Measurements from ENCODE around the gene SPECC1L. TPM values are rescaled to one million over a fixed set of nuclear protein-coding genes. Genes with fewer than 3 reads are reported as not detected.
"Not testable (repeated sequence)": the region's sequence is repeated elsewhere in the genome, so short reads cannot be mapped to it uniquely, and the experiment has no call there.

SPECC1L gene
- total RNA-seq, 1 donor from 2014 or later: 69.2 TPM

DNA sequence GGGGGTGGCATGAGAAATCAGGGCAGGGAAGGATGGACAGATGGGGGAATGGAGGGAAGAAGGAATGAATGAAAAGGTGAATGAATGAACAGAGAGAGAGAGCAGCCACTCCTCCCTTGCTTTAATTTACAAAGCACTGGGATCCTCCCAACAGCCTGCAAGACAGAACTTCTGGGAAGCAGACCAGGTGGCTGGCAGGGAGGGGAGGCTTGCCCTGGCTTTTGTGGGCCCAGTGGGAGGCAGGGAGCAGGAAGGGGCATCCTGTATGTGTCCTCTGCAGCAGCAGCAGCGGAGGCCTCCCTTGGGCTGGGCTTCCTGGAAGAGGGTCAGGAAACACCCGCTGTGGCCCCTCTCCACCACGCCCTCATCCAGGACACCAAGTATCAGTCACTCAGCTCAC, 27.2 kb upstream of the SPECC1L start:
- H3K9me3 Mint-ChIP-seq (ENCODE audit: unreplicated experiment); H3K27me3 ChIP-seq (ENCODE audit: insufficient read depth, low read length): not testable (repeated sequence)
- H3K4me2 ChIP-seq (ENCODE audit: low read length): peak overlapping the region; percentile 48

DNA sequence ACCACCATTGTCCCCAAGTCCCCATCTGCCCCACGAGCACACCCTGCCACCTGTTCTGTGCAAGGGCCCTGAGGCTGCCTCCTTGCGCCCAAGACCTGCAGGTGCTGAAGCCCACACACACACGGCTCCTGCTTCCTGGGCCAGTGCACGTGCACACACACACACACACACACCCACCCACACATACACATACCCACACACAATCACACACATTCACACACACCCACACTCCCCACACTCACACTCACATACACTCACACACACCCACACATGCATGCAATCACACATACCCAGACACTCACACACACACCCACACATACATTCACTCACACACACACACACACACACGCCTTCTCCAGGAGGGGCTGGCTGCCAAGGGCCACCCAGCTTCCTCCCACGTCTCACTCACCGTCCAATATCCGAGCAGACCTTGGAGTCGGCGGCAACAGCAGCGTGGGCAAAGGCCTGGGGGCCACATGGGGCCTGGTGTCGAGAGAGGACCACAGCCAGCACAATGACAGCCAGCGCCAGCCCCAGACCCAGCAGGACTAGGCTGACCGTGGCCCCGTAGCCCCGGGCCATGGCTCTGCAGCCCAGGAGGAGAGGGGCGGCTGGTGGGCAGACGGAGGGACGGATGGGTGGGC, 26.4 kb upstream of the SPECC1L start:
- no peaks in the 10 kb centered on the region for H3K9me3 ChIP-seq (ENCODE audit: insufficient read depth, low read depth, low read length)
- H3K4me3 ChIP-seq (ENCODE audit: insufficient read depth, low read depth, low read length): no peak overlapping the region
- DNase-seq (ENCODE audit: low read depth) (peak; percentile 61), FAIRE-seq (no peak)
- no peaks in the 10 kb centered on the region for H3K27me3 Mint-ChIP-seq (ENCODE audit: low read depth, unreplicated experiment)
- peak overlapping the region; percentile 6 for H3K9ac ChIP-seq (ENCODE audit: low read length)
- no peak overlapping the region for H2AFZ ChIP-seq (ENCODE audit: low read depth, low read length)
- peaks cover 17% of the 10 kb centered on the region for H3K4me1 Mint-ChIP-seq (ENCODE audit: low read depth, unreplicated experiment)
- peaks cover 41% of the 10 kb centered on the region for H3K4me1 ChIP-seq (ENCODE audit: insufficient read depth, low read length)
- H3K4me3 Mint-ChIP-seq (ENCODE audit: unreplicated experiment): no peak overlapping the region
- H3K79me2 ChIP-seq (ENCODE audit: insufficient read depth, low read length): no peaks in the 10 kb centered on the region
- H3K9me3 Mint-ChIP-seq (ENCODE audit: unreplicated experiment): no peaks in the 10 kb centered on the region
- H3K36me3 Mint-ChIP-seq (ENCODE audit: low read depth, unreplicated experiment): no peaks in the 10 kb centered on the region
- no peaks in the 10 kb centered on the region for H3K36me3 ChIP-seq (ENCODE audit: insufficient read depth, low read length)
- peak overlapping the region; percentile 72 for H3K4me2 ChIP-seq (ENCODE audit: low read length)
- no peaks in the 10 kb centered on the region for H3K27me3 ChIP-seq (ENCODE audit: insufficient read depth, low read length)
- H3K27ac Mint-ChIP-seq (ENCODE audit: unreplicated experiment): no peak overlapping the region
- H3K27ac ChIP-seq (ENCODE audit: low read depth, low read length): no peak overlapping the region
- TF ChIP-seq, protein P1, sequence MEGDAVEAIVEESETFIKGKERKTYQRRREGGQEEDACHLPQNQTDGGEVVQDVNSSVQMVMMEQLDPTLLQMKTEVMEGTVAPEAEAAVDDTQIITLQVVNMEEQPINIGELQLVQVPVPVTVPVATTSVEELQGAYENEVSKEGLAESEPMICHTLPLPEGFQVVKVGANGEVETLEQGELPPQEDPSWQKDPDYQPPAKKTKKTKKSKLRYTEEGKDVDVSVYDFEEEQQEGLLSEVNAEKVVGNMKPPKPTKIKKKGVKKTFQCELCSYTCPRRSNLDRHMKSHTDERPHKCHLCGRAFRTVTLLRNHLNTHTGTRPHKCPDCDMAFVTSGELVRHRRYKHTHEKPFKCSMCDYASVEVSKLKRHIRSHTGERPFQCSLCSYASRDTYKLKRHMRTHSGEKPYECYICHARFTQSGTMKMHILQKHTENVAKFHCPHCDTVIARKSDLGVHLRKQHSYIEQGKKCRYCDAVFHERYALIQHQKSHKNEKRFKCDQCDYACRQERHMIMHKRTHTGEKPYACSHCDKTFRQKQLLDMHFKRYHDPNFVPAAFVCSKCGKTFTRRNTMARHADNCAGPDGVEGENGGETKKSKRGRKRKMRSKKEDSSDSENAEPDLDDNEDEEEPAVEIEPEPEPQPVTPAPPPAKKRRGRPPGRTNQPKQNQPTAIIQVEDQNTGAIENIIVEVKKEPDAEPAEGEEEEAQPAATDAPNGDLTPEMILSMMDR (IDR thresholded peaks at IDR 0.05; ENCODE audit: insufficient read depth, low read depth, low read length): no peak
- TF ChIP-seq EZH2 (IDR thresholded peaks at IDR 0.05; ENCODE audit: insufficient read depth, low read length): no peak
- no peaks in the 10 kb centered on the region for H4K20me1 ChIP-seq (ENCODE audit: insufficient read depth, low read length)

More for the DNA sequence above, 27.2 kb upstream of the SPECC1L start:
- not testable (repeated sequence) for H3K4me3 ChIP-seq (ENCODE audit: insufficient read depth, low read depth, low read length); H2AFZ ChIP-seq (ENCODE audit: low read depth, low read length); H3K27ac ChIP-seq (ENCODE audit: low read depth, low read length); H3K9me3 ChIP-seq (ENCODE audit: insufficient read depth, low read depth, low read length); DNase-seq (ENCODE audit: low read depth); H4K20me1 ChIP-seq (ENCODE audit: insufficient read depth, low read length); H3K27ac Mint-ChIP-seq (ENCODE audit: unreplicated experiment); FAIRE-seq; H3K9ac ChIP-seq (ENCODE audit: low read length); H3K4me3 Mint-ChIP-seq (ENCODE audit: unreplicated experiment); H3K79me2 ChIP-seq (ENCODE audit: insufficient read depth, low read length); H3K27me3 Mint-ChIP-seq (ENCODE audit: low read depth, unreplicated experiment); H3K36me3 Mint-ChIP-seq (ENCODE audit: low read depth, unreplicated experiment); H3K36me3 ChIP-seq (ENCODE audit: insufficient read depth, low read length)
- H3K4me1 Mint-ChIP-seq (ENCODE audit: low read depth, unreplicated experiment): peaks cover 17% of the 10 kb centered on the region
- peaks cover 41% of the 10 kb centered on the region for H3K4me1 ChIP-seq (ENCODE audit: insufficient read depth, low read length)

DNA sequence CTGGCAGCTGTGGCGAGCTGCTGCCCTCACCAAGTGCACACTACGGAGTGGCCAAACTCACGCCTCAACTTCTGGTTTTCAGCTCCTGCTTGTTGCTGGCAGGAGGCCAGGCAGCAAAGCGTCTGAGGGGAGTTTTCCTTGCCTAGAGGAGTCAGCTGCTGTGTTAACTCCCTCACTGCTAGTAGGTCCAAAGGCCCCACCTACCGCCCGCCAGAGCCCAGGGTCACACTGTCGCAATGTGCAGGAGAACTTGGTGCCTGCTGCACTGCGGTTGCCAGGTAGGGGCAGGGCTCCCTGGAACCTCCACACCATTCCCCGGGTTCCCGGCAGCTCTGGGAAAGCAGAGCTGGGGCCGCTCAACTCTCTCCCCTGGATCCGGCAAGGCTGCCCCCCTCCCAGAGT, 25.6 kb upstream of the SPECC1L start, which contains the start of gene GGT5:
Gene GGT5 (minus strand): TSS at position 53 of the 402 bp plus-strand sequence. CDS start 357 bp downstream, outside the sequence.
- H3K9me3 ChIP-seq (ENCODE audit: insufficient read depth, low read depth, low read length); H3K4me3 Mint-ChIP-seq (ENCODE audit: unreplicated experiment); H3K36me3 Mint-ChIP-seq (ENCODE audit: low read depth, unreplicated experiment); H2AFZ ChIP-seq (ENCODE audit: low read depth, low read length); FAIRE-seq; H3K79me2 ChIP-seq (ENCODE audit: insufficient read depth, low read length); H3K4me3 ChIP-seq (ENCODE audit: insufficient read depth, low read depth, low read length); H4K20me1 ChIP-seq (ENCODE audit: insufficient read depth, low read length); H3K9me3 Mint-ChIP-seq (ENCODE audit: unreplicated experiment); H3K27me3 ChIP-seq (ENCODE audit: insufficient read depth, low read length); H3K36me3 ChIP-seq (ENCODE audit: insufficient read depth, low read length); H3K27ac Mint-ChIP-seq (ENCODE audit: unreplicated experiment); H3K27me3 Mint-ChIP-seq (ENCODE audit: low read depth, unreplicated experiment): not testable (repeated sequence)
- Histone ChIP-seq H3K27ac (ENCODE audit: low read depth, low read length) (peak within 1 kb of the TSS; percentile 50), H3K4me2 (ENCODE audit: low read length) (peak within 1 kb of the TSS; percentile 72), H3K4me1 (ENCODE audit: insufficient read depth, low read length) (peaks cover 41% of the 10 kb centered on the region), H3K9ac (ENCODE audit: low read length) (peak within 1 kb of the TSS; percentile 48)
- peak; percentile 23 for DNase-seq (ENCODE audit: low read depth)
- H3K4me1 Mint-ChIP-seq (ENCODE audit: low read depth, unreplicated experiment): peaks cover 17% of the 10 kb centered on the region

DNA sequence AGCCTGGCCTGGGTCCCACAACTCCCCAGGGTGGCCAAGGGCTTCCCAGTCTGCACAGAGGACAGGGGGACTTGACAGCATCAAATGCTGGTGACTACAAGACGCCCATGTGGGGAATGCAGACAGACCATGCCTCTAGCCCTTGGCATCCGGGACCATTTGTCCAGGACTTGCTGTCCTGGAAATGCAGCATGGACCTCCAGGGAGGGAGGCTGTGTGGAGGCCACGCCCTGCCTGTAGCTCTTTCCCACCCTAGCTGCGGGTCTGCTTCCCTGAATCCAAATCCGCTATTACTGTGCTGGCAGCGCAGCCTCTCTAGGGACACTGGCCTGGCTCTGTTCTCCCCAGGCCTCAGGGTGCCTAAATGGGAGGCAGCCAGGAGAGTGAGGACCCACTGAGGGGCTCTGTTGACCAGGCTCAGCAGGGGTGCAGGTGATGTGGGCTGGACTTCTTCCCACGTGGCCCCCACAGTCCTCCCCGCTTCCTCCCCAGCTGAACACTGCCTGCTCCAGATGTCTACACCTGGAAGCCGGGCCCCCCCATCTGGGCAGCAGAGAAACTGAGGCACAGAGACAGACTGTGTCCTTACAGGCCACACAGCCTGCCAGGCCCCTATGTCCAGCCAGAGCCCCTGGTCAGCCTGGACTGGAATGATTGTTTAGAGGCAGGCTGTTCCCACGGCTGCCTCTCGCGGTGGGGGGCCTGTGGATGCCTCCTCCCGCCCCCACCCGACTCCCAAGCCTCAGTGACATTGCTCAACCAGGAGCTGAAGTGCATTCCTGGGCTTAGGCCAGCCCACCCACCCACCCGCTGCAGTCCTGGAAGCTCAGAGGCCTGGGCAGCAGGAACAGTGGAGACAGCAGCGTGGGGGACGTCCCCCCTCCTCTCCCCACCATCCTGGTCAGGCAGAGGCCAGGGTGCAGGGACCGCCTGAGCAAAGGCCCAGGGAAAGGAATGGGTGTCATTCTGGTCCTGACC, 24.8 kb upstream of the SPECC1L start:
- not testable (repeated sequence) for H3K27me3 ChIP-seq (ENCODE audit: insufficient read depth, low read length); H3K9me3 Mint-ChIP-seq (ENCODE audit: unreplicated experiment); H2AFZ ChIP-seq (ENCODE audit: low read depth, low read length); H3K27ac Mint-ChIP-seq (ENCODE audit: unreplicated experiment); H3K36me3 Mint-ChIP-seq (ENCODE audit: low read depth, unreplicated experiment); H3K79me2 ChIP-seq (ENCODE audit: insufficient read depth, low read length); H3K4me3 ChIP-seq (ENCODE audit: insufficient read depth, low read depth, low read length); FAIRE-seq; H3K4me3 Mint-ChIP-seq (ENCODE audit: unreplicated experiment); H3K9me3 ChIP-seq (ENCODE audit: insufficient read depth, low read depth, low read length); H3K36me3 ChIP-seq (ENCODE audit: insufficient read depth, low read length); H3K27me3 Mint-ChIP-seq (ENCODE audit: low read depth, unreplicated experiment); H4K20me1 ChIP-seq (ENCODE audit: insufficient read depth, low read length)
- DNase-seq (ENCODE audit: low read depth): peak; percentile 68
- peaks cover 17% of the 10 kb centered on the region for H3K4me1 Mint-ChIP-seq (ENCODE audit: low read depth, unreplicated experiment)
- Histone ChIP-seq H3K27ac (ENCODE audit: low read depth, low read length) (peak overlapping the region; percentile 50), H3K4me1 (ENCODE audit: insufficient read depth, low read length) (peaks cover 41% of the 10 kb centered on the region), H3K4me2 (ENCODE audit: low read length) (peak overlapping the region; percentile 45), H3K9ac (ENCODE audit: low read length) (peak overlapping the region; percentile 48)
